Stimulated activated CD4-positive, alpha-beta T cell treated with anti-CD3 and anti-CD28 coated beads, Interleukin-4, amount 100 ng/mL, for 4 hours (primary cell): ENCODE data around the gene ETFBKMT.
"Not testable (repeated sequence)": the region's sequence is repeated elsewhere in the genome, so short reads cannot be mapped to it uniquely, and the experiment has no call there.

Experiments used
- DNase-seq, 2 experiments: peaks; one replicate each; pipeline ENCODE4 v3.0.0-alpha.2; 2020

Gene ETFBKMT

GRCh38 chr12:31658471-31659086 lies 909 bp upstream of the ETFBKMT start:
- DNase-seq: no peak

DNA sequence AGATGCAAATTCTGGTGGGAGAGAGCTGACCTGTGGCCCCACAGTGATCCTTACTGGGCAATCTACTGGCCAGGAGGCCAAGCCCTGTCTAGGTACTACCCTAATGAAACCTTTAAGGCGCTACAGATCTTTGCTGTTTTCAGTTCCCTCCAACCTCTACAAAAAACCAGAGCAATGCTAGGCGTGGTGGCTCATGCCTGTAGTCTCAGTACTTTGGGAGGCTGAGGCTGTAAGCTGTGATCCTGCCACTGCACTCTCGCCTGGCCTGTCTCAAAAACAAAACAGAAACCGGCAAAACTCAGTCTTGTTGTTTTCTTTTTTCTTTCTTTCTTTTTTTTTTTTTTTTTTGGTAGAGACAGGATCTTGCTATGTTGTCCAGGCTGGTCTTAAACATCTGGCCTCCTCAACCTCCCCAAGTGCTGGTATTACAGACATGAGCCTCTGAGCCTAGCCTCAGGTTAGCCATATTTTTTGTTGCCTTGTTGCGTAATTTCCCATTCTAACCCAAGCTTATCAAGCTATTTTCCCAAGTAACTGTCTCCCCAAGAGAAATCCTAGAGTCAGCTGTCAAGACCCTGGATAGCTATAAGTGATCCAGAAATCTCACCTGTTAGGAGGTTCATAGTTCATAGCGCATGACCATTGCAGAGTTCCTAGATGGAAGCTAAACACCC lies 2.8 kb downstream of the ETFBKMT start:
- DNase-seq: no peak

DNA sequence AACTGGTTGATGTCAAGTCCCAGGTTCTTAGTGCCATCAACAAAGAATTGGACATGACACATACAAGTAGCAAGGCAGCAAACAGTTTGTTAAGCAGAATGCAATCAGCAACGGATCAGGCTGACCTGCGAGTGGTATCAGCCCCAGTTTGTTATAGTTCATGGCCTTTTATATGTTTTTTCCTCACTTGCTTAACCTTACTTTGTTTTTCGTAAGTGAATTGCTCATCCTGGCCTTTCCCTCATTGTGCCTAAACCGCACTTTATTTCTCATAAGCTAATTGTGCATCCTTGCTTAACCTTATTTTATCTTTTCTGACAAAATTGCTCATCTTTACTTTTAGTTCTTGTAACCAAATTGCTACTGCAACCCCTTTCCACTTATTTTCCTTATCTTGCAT lies 4.1 kb downstream of the ETFBKMT start:
- DNase-seq: no peak

- DNase-seq: no peak
Measured at GRCh38 chr12:31664038-31664437, 4.5 kb downstream of the ETFBKMT start.

GRCh38 chr12:31669020-31669419 lies 9.5 kb downstream of the ETFBKMT start:
- DNase-seq: no peak

GRCh38 chr12:31669582-31669981 lies 10.1 kb downstream of the ETFBKMT start:
- DNase-seq: not testable (repeated sequence)

GRCh38 chr12:31672521-31672920 lies 13.0 kb downstream of the ETFBKMT start:
- no peak for DNase-seq

DNA sequence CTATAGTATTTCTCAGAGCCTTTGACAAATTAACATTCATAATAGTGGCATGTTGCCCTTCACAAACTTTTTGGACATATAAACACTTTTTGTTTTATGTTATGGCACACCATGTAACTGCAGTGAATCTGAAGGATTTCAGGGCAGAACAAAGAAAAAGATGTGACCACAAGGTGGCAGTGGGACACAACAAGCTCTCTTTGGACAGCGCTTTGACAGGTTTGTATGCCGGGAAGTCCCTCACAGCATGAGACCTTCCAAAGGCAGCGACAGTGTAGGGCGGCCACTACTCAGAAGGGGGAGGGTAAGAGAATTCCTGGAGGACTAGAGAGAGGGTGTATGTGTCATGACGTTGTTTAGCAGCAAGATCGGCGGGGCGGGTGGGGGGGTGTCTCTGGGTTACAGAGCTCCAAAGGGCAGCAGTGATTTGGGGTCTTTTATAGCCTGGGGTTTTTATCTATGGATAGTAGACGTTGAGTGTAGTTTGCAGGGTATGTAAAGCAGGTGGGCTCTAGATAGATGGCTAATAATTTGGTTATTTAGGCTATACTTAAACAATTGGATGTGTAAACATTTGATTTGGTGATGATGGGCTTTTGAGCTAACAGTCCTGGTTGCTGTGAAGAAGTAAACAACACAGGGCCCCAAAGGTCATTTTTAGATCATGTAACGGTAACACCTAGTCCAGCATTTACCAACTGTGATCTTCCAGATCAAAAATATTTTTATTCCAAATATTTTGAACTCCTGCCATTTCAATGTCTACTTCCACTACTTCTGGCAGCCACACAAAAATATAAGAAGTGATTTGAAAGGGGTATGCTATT lies 22.9 kb downstream of the ETFBKMT start:
- peak; percentile 35 to 66 for DNase-seq

- DNase-seq: no peak
Measured at GRCh38 chr12:31685801-31686200, 26.3 kb downstream of the ETFBKMT start.

- DNase-seq: no peak
Measured at GRCh38 chr12:31687101-31687527, 27.6 kb downstream of the ETFBKMT start.

DNA sequence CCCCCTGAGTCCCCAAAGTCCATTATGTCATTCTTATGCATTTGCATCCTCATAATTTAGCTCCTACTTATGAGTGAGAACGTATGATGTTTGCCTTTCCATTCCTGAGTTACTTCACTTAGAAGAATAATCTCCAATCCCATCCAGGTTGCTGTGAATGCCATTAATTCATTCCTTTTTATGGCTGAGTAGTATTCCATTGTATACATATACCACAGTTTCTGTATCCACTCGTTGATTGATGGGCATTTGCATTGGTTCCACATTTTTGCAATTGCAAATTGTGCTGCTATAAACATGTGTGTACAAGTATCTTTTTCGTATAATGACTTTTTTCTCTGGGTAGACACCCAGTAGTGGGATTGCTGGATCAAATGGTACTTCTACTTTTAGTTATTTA lies 30.4 kb downstream of the ETFBKMT start:
- not testable (repeated sequence) for DNase-seq

- DNase-seq: no peak
Measured at GRCh38 chr12:31702047-31702446, 42.6 kb downstream of the ETFBKMT start.

GRCh38 chr12:31705621-31706020 lies 46.1 kb downstream of the ETFBKMT start:
- no peak for DNase-seq

GRCh38 chr12:31708118-31708517 lies 48.6 kb downstream of the ETFBKMT start:
- not testable (repeated sequence) for DNase-seq

DNA sequence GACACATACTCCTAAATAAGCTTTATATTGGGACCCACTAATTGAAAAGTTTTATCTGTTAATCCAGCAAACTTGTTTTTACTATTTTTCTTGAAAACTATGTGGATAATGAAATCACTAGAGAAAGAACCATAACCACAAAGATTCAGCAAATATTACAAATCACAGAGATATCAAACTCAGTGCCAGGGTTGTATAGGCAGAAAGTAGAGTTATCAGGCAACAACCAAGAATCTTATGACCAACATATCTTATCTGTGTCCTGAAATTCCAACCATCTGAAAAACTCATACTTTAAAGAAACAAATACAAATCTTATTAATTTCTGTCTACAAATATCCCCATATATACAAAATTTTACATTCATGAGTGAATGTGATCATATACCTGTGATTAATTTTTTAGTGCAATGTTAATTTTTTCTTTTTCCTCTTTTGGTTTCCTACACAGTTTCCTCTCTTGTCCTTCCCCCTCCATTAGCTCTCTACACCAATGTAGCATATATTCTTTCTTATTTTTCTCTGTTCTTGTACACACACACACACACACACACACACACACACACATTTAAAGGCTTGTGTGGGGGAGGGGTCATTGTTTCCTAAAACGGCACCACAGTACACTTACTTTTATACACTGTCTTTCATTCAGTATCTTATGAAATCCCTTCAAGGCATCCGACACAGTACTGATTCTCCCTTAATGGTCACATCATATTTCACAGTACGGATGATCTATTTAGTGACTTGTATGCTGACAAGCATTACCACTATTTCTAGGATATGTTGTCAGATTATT lies 50.7 kb downstream of the ETFBKMT start:
- no peak for DNase-seq

GRCh38 chr12:31712877-31713276 lies 53.4 kb downstream of the ETFBKMT start:
- no peak for DNase-seq

- no peak for DNase-seq
Measured at GRCh38 chr12:31714406-31715271, 55.2 kb downstream of the ETFBKMT start.

DNA sequence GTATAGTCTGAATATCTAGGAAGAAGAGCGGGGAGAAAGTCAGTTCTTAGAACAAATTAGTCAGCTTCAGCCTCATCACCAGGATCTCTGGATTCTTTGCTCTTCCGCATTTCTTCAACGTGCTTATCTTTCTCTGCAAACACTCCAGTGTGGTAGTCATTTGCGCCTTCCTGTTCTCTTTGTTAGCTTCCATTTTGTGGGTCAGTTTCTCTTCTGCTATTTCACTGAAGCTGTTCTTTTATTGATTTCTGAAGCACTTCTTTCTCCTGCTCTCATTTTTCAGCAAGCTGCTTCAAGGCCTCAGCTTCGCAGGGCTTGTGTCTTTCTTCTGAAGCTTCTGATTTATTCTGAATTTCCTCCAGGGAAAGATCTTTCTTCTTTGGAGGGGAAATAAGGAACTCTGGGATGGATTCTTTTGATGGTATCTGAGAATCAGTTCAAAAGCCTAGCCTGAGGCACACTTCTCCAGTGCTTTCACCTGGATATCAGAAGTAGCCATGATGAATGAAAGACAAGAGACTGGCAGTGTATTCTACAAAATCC lies 55.9 kb downstream of the ETFBKMT start:
- DNase-seq: no peak

GRCh38 chr12:31716998-31717397 lies 57.5 kb downstream of the ETFBKMT start:
- not testable (repeated sequence) for DNase-seq

- DNase-seq: not testable (repeated sequence)
Measured at GRCh38 chr12:31718542-31719198, 59.2 kb downstream of the ETFBKMT start.

DNA sequence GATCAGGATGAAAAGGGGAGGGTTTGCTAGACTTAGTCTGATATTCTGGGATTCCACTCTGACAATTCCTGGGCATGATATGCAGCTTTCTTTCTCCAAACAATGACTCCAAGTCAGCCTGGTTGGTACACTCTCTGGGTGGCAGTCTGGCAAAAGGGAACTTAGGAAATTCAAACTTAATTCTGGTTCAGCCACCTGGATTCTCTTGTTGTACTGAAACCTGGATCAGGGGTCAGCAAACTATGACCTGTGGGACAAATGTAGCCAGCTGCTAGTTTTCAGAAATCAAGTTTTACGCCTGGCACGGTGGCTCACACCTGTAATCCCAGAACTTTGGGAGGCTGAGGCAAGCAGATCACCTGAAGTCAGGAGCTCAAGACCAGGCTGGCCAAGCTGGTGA lies 63.1 kb downstream of the ETFBKMT start:
- no peak for DNase-seq
